ENCODE data around the gene STX1A. TPM values are rescaled to one million over a fixed set of nuclear protein-coding genes. Genes with fewer than 3 reads are reported as not detected.

STX1A gene
- total and polyA plus RNA-seq, 2 of the 8 experiments (the other 6 are each of a cell fraction or from before 2014, with no cell fraction given), result 13.5 to 17.5 TPM

DNA sequence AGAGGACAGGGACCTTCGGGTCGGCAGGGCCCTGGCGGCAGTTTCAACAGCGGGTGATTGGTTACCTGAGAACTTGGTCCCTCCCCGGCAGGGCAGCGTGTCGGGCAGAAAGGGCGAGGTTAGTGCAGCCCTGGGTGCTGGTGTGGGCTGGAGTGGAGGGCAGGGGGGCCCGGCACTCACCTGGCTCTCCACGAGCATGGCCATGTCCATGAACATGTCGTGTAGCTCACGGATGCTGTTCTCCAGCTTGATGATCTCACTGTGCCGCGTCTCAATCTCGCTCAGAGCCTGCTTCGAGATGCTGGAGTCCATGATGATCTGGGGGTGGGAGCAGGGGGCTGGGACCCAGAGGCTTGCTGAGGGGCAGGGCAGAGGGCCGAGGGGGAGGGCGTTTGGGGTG is 16.8 kb downstream of the STX1A start:
- no peak overlapping the region for H2BK15ac ChIP-seq (ENCODE audit: low read length)
- no peak overlapping the region for H3K4ac ChIP-seq (replicated peaks; ENCODE audit: insufficient read length, low read depth, low read length)
- H3K4me2 ChIP-seq (ENCODE audit: insufficient read depth in 1 of 2, low read depth in 2 of 2, low read length in 2 of 2), result peak overlapping the region in 1 of 2 experiments; percentile 76; a peak in 1 of 4 replicates
- no peak overlapping the region for H2BK20ac ChIP-seq (ENCODE audit: low read length)
- POLR2A ChIA-PET (ENCODE audit: partially characterized antibody), result interaction anchor here (0.9 to 4.9 kb wide), 6 partner anchors 11 to 96 kb away, joined by 3 to 37 read pairs (median 8); no protein-coding TSS in a partner anchor
- peaks cover 6 to 19% of the 10 kb centered on the region in 2 experiments for H4K20me1 ChIP-seq (replicated peaks in 1 of 2; ENCODE audit: control insufficient read depth in 1 of 2, insufficient read depth in 2 of 2, low read length in 2 of 2)
- no peak overlapping the region for H4K8ac ChIP-seq (ENCODE audit: extremely low read depth, insufficient read depth, low read length)
- H3K79me2 ChIP-seq (ENCODE audit: control insufficient read depth in 1 of 2, insufficient read depth in 2 of 2, low read length in 2 of 2), result no peaks in the 10 kb centered on the region
- WGBS, 2 experiments (ENCODE audit: extremely low coverage in 1 of 2, insufficient coverage in 1 of 2, insufficient read length in 1 of 2, insufficient replicate concordance in 2 of 2, low coverage in 1 of 2, low lambda C conversion rate in 2 of 2, missing lambda C conversion rate in 1 of 2), result 85% methylated on average over 16 of the region's 18 CpGs; no CpG with 5 or more reads in 1 of the 2 experiments
- no peak overlapping the region for H3K9ac ChIP-seq (replicated peaks in 1 of 4; ENCODE audit: extremely low read depth in 1 of 4, low read depth in 3 of 4, low read length in 3 of 4)
- no peak overlapping the region for H2AFZ ChIP-seq (ENCODE audit: low read length)
- FAIRE-seq (no peak), DNase-seq (ENCODE audit: low read depth in 1 of 2, low spot score in 2 of 2) (no peak)
- H3K9me3 ChIP-seq (ENCODE audit: insufficient read depth in 2 of 2, low read depth in 1 of 2, low read length in 1 of 2), result no peaks in the 10 kb centered on the region
- no peak overlapping the region for H3K56ac ChIP-seq (replicated peaks; ENCODE audit: insufficient read length, low read depth, low read length)
- H3K4me1 ChIP-seq (replicated peaks in 1 of 4; ENCODE audit: control insufficient read depth in 3 of 4, insufficient read depth in 4 of 4, low read length in 3 of 4), result peaks cover 0 to 19% (median 15%) of the 10 kb centered on the region in 4 experiments; a peak in 6 of 7 replicates
- peaks cover 0 to 12% (median 4%) of the 10 kb centered on the region in 4 experiments; a peak in 4 of 8 replicates for H3K36me3 ChIP-seq (ENCODE audit: control insufficient read depth in 2 of 4, insufficient read depth in 4 of 4, low read length in 3 of 4)
- no peak overlapping the region for H3K23ac ChIP-seq (ENCODE audit: insufficient read length)
- H2BK12ac ChIP-seq (ENCODE audit: low read depth, low read length), result no peak overlapping the region
- H3K18ac ChIP-seq (ENCODE audit: extremely low read depth, low read length), result no peak overlapping the region
- CTCF ChIA-PET (ENCODE audit: partially characterized antibody), result interaction anchor here (0.5 to 9.7 kb wide), 16 partner anchors 9 to 95 kb away, joined by 3 to 130 read pairs (median 6); partner anchors contain the start of gene STX1A
- no peak overlapping the region for H2BK5ac ChIP-seq (ENCODE audit: low read depth, low read length)
- H4K91ac ChIP-seq (replicated peaks; ENCODE audit: insufficient read length, low read length), result no peak overlapping the region
- no peak overlapping the region for H2BK120ac ChIP-seq (replicated peaks; ENCODE audit: low read depth, low read length)
- no peaks in the 10 kb centered on the region; a peak in 1 of 7 replicates for H3K27me3 ChIP-seq (replicated peaks in 1 of 4; ENCODE audit: control insufficient read depth in 3 of 4, extremely low read depth in 1 of 4, insufficient read depth in 3 of 4, low read length in 3 of 4)
- H3K79me1 ChIP-seq (ENCODE audit: low read depth, low read length), result no peaks in the 10 kb centered on the region
- no peak overlapping the region for H3K4me3 ChIP-seq (ENCODE audit: extremely low read depth in 1 of 4, insufficient read depth in 2 of 4, low read depth in 3 of 4, low read length in 4 of 4)
- H3K27ac ChIP-seq (ENCODE audit: low read depth, low read length), result no peak overlapping the region
- peaks cover 2% of the 10 kb centered on the region; the same call in 1 of the 2 replicates for H3K23me2 ChIP-seq (ENCODE audit: low read depth, low read length)
- TF ChIP-seq CEBPB (IDR thresholded peaks at IDR 0.05; ENCODE audit: low read depth, low read length), result no peak
- TF ChIP-seq EP300 (IDR thresholded peaks at IDR 0.05; ENCODE audit: borderline replicate concordance in 1 of 2, low read depth in 2 of 2, low read length in 2 of 2), result no peak
- no peak for TF ChIP-seq KDM1A (IDR thresholded peaks at IDR 0.05; ENCODE audit: borderline replicate concordance, low read length)
- TF ChIP-seq, protein P1, sequence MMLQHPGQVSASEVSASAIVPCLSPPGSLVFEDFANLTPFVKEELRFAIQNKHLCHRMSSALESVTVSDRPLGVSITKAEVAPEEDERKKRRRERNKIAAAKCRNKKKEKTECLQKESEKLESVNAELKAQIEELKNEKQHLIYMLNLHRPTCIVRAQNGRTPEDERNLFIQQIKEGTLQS (IDR thresholded peaks at IDR 0.05; ENCODE audit: insufficient read depth, low read depth, low read length), result no peak
- TF ChIP-seq RAD21 (IDR thresholded peaks at IDR 0.05 in 1 of 2, conservative IDR thresholded peaks at IDR 0.05 in 1 of 2; ENCODE audit: low read depth in 2 of 2, low read length in 2 of 2), result no peak
- TF ChIP-seq SIN3A (conservative IDR thresholded peaks at IDR 0.05 in 1 of 2, IDR thresholded peaks at IDR 0.05 in 1 of 2; ENCODE audit: low read depth in 1 of 2, low read length in 2 of 2), result no peak
- TF ChIP-seq NRF1 (IDR thresholded peaks at IDR 0.05; ENCODE audit: low read depth, low read length), result no peak
- TF ChIP-seq POU5F1 (IDR thresholded peaks at IDR 0.05; ENCODE audit: low read depth, low read length), result no peak
- no peak overlapping the region for H3K14ac ChIP-seq (ENCODE audit: insufficient read length)
- 0 out of 2 replicates have a peak overlapping the region, but pooled peaks have one; percentile 40 for H2AK5ac ChIP-seq (ENCODE audit: low read depth, low read length)
- H4K5ac ChIP-seq (ENCODE audit: insufficient read length, low read depth, low read length), result no peak overlapping the region

All from H1 (cell line).